Heart right ventricle (tissue), 16 donors: ENCODE data around the gene KCNQ1. TPM values are rescaled to one million over a fixed set of nuclear protein-coding genes. Genes with fewer than 3 reads are reported as not detected.
"Not testable (repeated sequence)": the region's sequence is repeated elsewhere in the genome, so short reads cannot be mapped to it uniquely, and the experiment has no call there.

Experiments used
- ATAC-seq, 8 donors: fragments of 200-7000 bp; cut with Tn5 transposase; one replicate each; pipeline ENCODE4 v1.9.1; 2020; ENCODE audit warnings: mild to moderate bottlenecking in 8 of 8, moderate library complexity in 8 of 8, moderate number of reproducible peaks in 1 of 8
- DNase-seq, 2 donors: peaks; one replicate each; pipeline ENCODE4 v3.0.0-alpha.2; 2020
- H3K27ac ChIP-seq, 10 donors: fragments of 200-600 bp; sonication (generic) in 2 of 10; one replicate each; pipeline versions ENCODE4 v1.5.0 to v1.8.0; 2020 to 2022; ENCODE audit warnings: mild to moderate bottlenecking in 3 of 10
- H3K27me3 ChIP-seq, 7 donors: fragments of 200-600 bp; one replicate each; pipeline ENCODE4 v1.8.0; 2021 to 2022; ENCODE audit warnings: mild to moderate bottlenecking in 2 of 7
- H3K36me3 ChIP-seq, 9 donors: fragments of 200-600 bp; sonication (generic) in 1 of 9; one replicate each; pipeline versions ENCODE4 v1.5.0 to v1.8.0; 2020 to 2022; ENCODE audit warnings: mild to moderate bottlenecking in 2 of 9
- H3K4me1 ChIP-seq, 9 donors: fragments of 200-600 bp; sonication (generic) in 1 of 9; one replicate each; pipeline versions ENCODE4 v1.5.0 to v1.8.0; 2020 to 2022; ENCODE audit warnings: mild to moderate bottlenecking in 4 of 9
- H3K4me3 ChIP-seq, 10 donors: fragments of 200-600 bp; sonication (generic) in 2 of 10; one replicate each; pipeline versions ENCODE4 v1.5.0 to v1.8.0; 2020 to 2022; ENCODE audit warnings: mild to moderate bottlenecking in 7 of 10, moderate library complexity in 2 of 10
- H3K9me3 ChIP-seq, 11 donors: fragments of 200-600 bp in 10 of 11; sonication (generic) in 2 of 11; one replicate each; pipeline versions ENCODE4 v1.5.0 to v1.8.0; 2013 to 2022; ENCODE audit warnings: mild to moderate bottlenecking in 2 of 11, control low read depth in 1 of 11, moderate library complexity in 1 of 11
- CTCF ChIP-seq, 9 donors: fragments of 200-600 bp; sonication (generic) in 2 of 9; IDR thresholded peaks; one replicate each; pipeline versions ENCODE4 v1.5.0 to v1.8.0; 2021 to 2022; ENCODE audit warnings: antibody characterized with exemption in 9 of 9, mild to moderate bottlenecking in 5 of 9, moderate library complexity in 1 of 9
- WGBS, 2 donors: extraction: QIAGEN DNeasy Blood & Tissue Kit; methylation state at CpG; one replicate each; pipeline ENCODE4 v1.1.7; 2013; ENCODE audit warnings: inconsistent platforms in 1 of 2; 5-methylcytosine and 5-hydroxymethylcytosine counted together
- intact Hi-C, 10 donors: fragments of 100-400 bp; cut with DNase I; formaldehyde crosslinking; loops; one replicate each; pipeline versions ENCODE4 v1.11.1 to v1.14.2; 2022
- polyA plus RNA-seq, 2 donors: library from polyadenylated mRNA; stranded (reverse); fragments of 200-250 nt; gene quantifications; one replicate each; pipeline ENCODE4 v1.2.3, GENCODE V29; 2013
- total RNA-seq, 10 donors: library from RNA; stranded (reverse); fragmentation: NEBNext Ultra II Directional in 3 of 10; extraction: Animal tissue kit (Norgen Biotek cat#: 25700) in 3 of 10; gene quantifications; one replicate each; pipeline versions ENCODE4 v1.2.1 to v1.2.4, GENCODE V29; 2021 to 2023
- donor health status: Arrhythmogenic right ventricular cardiomyopathy.
- donor health status: ischemic (EF 13 %, LVEDD 7.1; RV severe dilation, severe dysfunction).
- donor health status: healthy with polysubstance abuse.
- donor health status: DM: no; HTN: yes; CAD: no.
- donor health status: DM: no; HTN: no; CAD: no.
- donor health status: ischemic (EF 25% LVEDD 6.9; RV normal size, moderate dysfunction).
- donor health status: ischemic (EF 25% LVEDD 5.7; RV mildly dilated, moderate dysfunction).
- donor health status: healthy.
- donor health status: DM: yes; HTN: yes; CAD: no.
- donor health status: Ischemic cardiomyopathy.
- donor health status: ischemic (EF 35%, LVEDD 5.7; RV mildly dilated, moderate dysfunction).
- donor health status: nonischemic (EF 11% LVEDD 7.7; RV severe dilation, severe dysfunction).
- donor health status: DM: yes; HTN: yes; CAD: no.
- donor health status: PGD.
- donor health status: ischemic (EF 29% LVEDD 5.4; RV normal size, mild dysfunction).
- donor health status: nonischemic (EF 23%, LVEDD 6.1; RV moderate dilation, normal function).

The KCNQ1 gene
- total and polyA plus RNA-seq, 12 donors, result 19.9 to 48.2 (median 33.7) TPM

- H3K27me3 ChIP-seq, result no peaks in the 10 kb centered on the region
Observed at GRCh38 chr11:2483426-2483825, 38.6 kb downstream of the KCNQ1 start.

GRCh38 chr11:2484576-2485125, 39.8 kb downstream of the KCNQ1 start:
- WGBS, 2 donors, result 92 to 97% methylated on average over 16 of the region's 16 CpGs
- intact Hi-C loops, result no loop called here
- H3K27ac ChIP-seq, result no peak overlapping the region
- H3K4me1 ChIP-seq, result peaks cover 0 to 34% (median 23%) of the 10 kb centered on the region in 9 donors
- ATAC-seq (no peak), DNase-seq (no peak)
- peaks cover 0 to 34% (median 10%) of the 10 kb centered on the region in 11 donors for H3K9me3 ChIP-seq
- no peaks in the 10 kb centered on the region for H3K27me3 ChIP-seq
- no peaks in the 10 kb centered on the region for H3K36me3 ChIP-seq
- no peak overlapping the region for H3K4me3 ChIP-seq
- TF ChIP-seq CTCF (IDR thresholded peaks at IDR 0.05), result no peak

More at GRCh38 chr11:2483426-2483825, 38.6 kb downstream of the KCNQ1 start:
- no peak for TF ChIP-seq CTCF (IDR thresholded peaks at IDR 0.05)
- Histone ChIP-seq H3K4me1 (peaks cover 0 to 35% (median 23%) of the 10 kb centered on the region in 9 donors), H3K4me3 (no peak overlapping the region), H3K9me3 (peaks cover 0 to 35% (median 7%) of the 10 kb centered on the region in 11 donors), H3K36me3 (no peaks in the 10 kb centered on the region), H3K27ac (peak overlapping the region in 2 of 10 donors; percentile 1 to 4)
- ATAC-seq, result peak in 6 of 8 donors; percentile 25 to 54 (median 34)
- intact Hi-C loops, result no loop called here
- DNase-seq, result no peak
- 18 to 19% methylated on average over 14 of the region's 14 CpGs for WGBS, 2 donors

- no peak for TF ChIP-seq CTCF (IDR thresholded peaks at IDR 0.05)
- DNase-seq (no peak), ATAC-seq (no peak)
- peaks cover 0 to 48% (median 10%) of the 10 kb centered on the region in 11 donors for H3K9me3 ChIP-seq
- H3K27me3 ChIP-seq, result no peaks in the 10 kb centered on the region
- no peaks in the 10 kb centered on the region for H3K36me3 ChIP-seq
- no peak overlapping the region for H3K27ac ChIP-seq
- H3K4me3 ChIP-seq, result no peak overlapping the region
- intact Hi-C loops, result no loop called here
- peaks cover 0 to 16% (median 8%) of the 10 kb centered on the region in 9 donors for H3K4me1 ChIP-seq
Observed at GRCh38 chr11:2488004-2488403, 43.2 kb downstream of the KCNQ1 start.

GRCh38 chr11:2489083-2489482, 44.3 kb downstream of the KCNQ1 start:
- no peaks in the 10 kb centered on the region for H3K36me3 ChIP-seq
- no peak overlapping the region for H3K27ac ChIP-seq
- H3K27me3 ChIP-seq, result no peaks in the 10 kb centered on the region
- no peak overlapping the region for H3K4me3 ChIP-seq
- intact Hi-C loops, result no loop called here
- H3K4me1 ChIP-seq, result peaks cover 0 to 5% (median 0%) of the 10 kb centered on the region in 9 donors
- peaks cover 0 to 52% (median 10%) of the 10 kb centered on the region in 11 donors for H3K9me3 ChIP-seq
- no peak for DNase-seq
- WGBS, 2 donors, result 32 to 43% methylated on average over 2 of the region's 2 CpGs
- no peak for TF ChIP-seq CTCF (IDR thresholded peaks at IDR 0.05)
- no peak for ATAC-seq

GRCh38 chr11:2497951-2498350, 53.1 kb downstream of the KCNQ1 start:
- not testable (repeated sequence) for H3K36me3 ChIP-seq, H3K27me3 ChIP-seq, H3K27ac ChIP-seq, ATAC-seq, DNase-seq, H3K4me1 ChIP-seq, H3K4me3 ChIP-seq
- H3K9me3 ChIP-seq, result peaks cover 0 to 62% (median 16%) of the 10 kb centered on the region in 11 donors
- intact Hi-C loops, result loop anchor here in 1 of 10 donors (1.0 kb wide), 1 partner anchor 7 kb away; no protein-coding TSS in a partner anchor
- 88 to 94% methylated on average over 1 of the region's 1 CpG for whole genome bisulfite sequencing, 2 donors
